Neural progenitor cell (in vitro differentiated cells): ENCODE data around the gene ADAMTS3.

ENCODE experiments used
- EZH2 ChIP-seq: fragments of 200-600 bp; sonication (generic); IDR thresholded peaks from 2 replicates; pipeline ENCODE4 v1.6.1; 2017; ENCODE audit warnings: antibody characterized with exemption, mild to moderate bottlenecking, moderate library complexity
- EZH2phosphoT487 ChIP-seq: fragments of 200-600 bp; sonication (generic); IDR thresholded peaks from 2 replicates; pipeline ENCODE4 v1.6.1; 2017; ENCODE audit warnings: antibody characterized with exemption
- TF ChIP-seq, protein P1 (sequence below): fragments of 200-600 bp; sonication (generic); IDR thresholded peaks from 2 replicates; pipeline ENCODE4 v1.5.1; 2017; ENCODE audit warnings: antibody characterized with exemption, mild to moderate bottlenecking

DNA sequence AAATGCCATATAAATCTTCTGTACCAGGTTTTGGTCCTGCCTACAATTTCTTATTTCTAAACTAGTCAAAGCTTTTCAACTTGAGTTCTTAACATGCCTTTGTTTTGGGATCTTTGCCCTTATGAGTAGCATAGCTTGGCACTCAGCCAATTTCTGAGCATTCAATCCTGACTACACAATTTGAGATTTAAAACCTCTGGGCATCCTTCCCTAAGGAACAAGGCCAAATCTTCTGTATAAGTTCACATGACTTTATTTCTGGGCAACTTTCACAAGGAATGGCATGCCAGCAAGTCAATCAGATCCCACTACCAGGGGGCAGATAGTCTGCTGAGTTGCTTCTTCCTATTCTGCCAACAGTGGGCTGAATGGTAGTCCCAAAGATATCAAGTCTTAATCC, 254.2 kb downstream of the ADAMTS3 start:
- TF ChIP-seq, protein P1, sequence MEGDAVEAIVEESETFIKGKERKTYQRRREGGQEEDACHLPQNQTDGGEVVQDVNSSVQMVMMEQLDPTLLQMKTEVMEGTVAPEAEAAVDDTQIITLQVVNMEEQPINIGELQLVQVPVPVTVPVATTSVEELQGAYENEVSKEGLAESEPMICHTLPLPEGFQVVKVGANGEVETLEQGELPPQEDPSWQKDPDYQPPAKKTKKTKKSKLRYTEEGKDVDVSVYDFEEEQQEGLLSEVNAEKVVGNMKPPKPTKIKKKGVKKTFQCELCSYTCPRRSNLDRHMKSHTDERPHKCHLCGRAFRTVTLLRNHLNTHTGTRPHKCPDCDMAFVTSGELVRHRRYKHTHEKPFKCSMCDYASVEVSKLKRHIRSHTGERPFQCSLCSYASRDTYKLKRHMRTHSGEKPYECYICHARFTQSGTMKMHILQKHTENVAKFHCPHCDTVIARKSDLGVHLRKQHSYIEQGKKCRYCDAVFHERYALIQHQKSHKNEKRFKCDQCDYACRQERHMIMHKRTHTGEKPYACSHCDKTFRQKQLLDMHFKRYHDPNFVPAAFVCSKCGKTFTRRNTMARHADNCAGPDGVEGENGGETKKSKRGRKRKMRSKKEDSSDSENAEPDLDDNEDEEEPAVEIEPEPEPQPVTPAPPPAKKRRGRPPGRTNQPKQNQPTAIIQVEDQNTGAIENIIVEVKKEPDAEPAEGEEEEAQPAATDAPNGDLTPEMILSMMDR: no peak
- TF ChIP-seq EZH2 (no peak), EZH2phosphoT487 (no peak)
